OCI-LY7 (cell line): ENCODE data around the gene CCIN. TPM values are rescaled to one million over a fixed set of nuclear protein-coding genes. Genes with fewer than 3 reads are reported as not detected.
"Not testable (repeated sequence)": the region's sequence is repeated elsewhere in the genome, so short reads cannot be mapped to it uniquely, and the experiment has no call there.

ENCODE experiments used
- BruUV-seq: library from RNA; stranded (reverse); fragments of 400-500 nt; replicated peaks from 2 replicates; lab custom pipeline; 2021; lab: Mats Ljungman, UMichigan
- CTCF ChIA-PET: fragments of 300-600 bp; sonication (Branson Sonifier 250); formaldehyde crosslinking; loops from one replicate; lab custom pipeline; 2022; ENCODE audit warnings: antibody characterized with exemption; ENCODE audit not compliant: unreplicated experiment; lab: Charles Lee
- POLR2A ChIA-PET: fragments of 300-600 bp; sonication (Branson Sonifier 250); formaldehyde crosslinking; loops from one replicate; lab custom pipeline; 2022; ENCODE audit warnings: antibody characterized with exemption; lab: Charles Lee
- DNase-seq: peaks from one replicate; pipeline ENCODE4 v3.0.0-alpha.2; 2015; ENCODE audit warnings: low spot score
- H2AFZ ChIP-seq: fragments of 200-600 bp; sonication (generic), shearing (Covaris generic); 2 replicates; pipeline ENCODE4 v1.6.1; 2014; ENCODE audit warnings: mild to moderate bottlenecking, antibody characterized with exemption, low read length, moderate library complexity
- H3K27ac ChIP-seq: fragments of 200-600 bp; sonication (generic); 2 replicates; pipeline ENCODE4 v1.5.1; 2014; ENCODE audit warnings: mixed run types, low read depth, mild to moderate bottlenecking, moderate library complexity, low read length, inconsistent platforms; ENCODE audit not compliant: poor library complexity, severe bottlenecking
- H3K36me3 ChIP-seq: fragments of 200-600 bp; sonication (generic); 2 replicates; pipeline ENCODE4 v1.6.1; 2014; ENCODE audit warnings: mild to moderate bottlenecking, antibody characterized with exemption, low read length, moderate library complexity, mixed read lengths; ENCODE audit not compliant: insufficient read depth
- H3K4me1 ChIP-seq: fragments of 200-600 bp; sonication (generic); 2 replicates; pipeline ENCODE4 v1.5.1; 2014; ENCODE audit warnings: mild to moderate bottlenecking, low read length; ENCODE audit not compliant: insufficient read depth, poor library complexity, severe bottlenecking
- H3K4me2 ChIP-seq: fragments of 200-600 bp; sonication (generic); 2 replicates; pipeline ENCODE4 v1.6.1; 2014; ENCODE audit warnings: mild to moderate bottlenecking, low read length
- H3K4me3 ChIP-seq: fragments of 200-600 bp; sonication (generic); 2 replicates; pipeline ENCODE4 v1.5.1; 2014; ENCODE audit warnings: mild to moderate bottlenecking, low read depth, low read length; ENCODE audit not compliant: poor library complexity, severe bottlenecking
- H3K79me2 ChIP-seq: fragments of 200-600 bp; sonication (generic); 2 replicates; pipeline ENCODE4 v1.6.1; 2016; ENCODE audit warnings: low read depth, mild to moderate bottlenecking, low read length, moderate library complexity, mixed read lengths; ENCODE audit not compliant: insufficient read depth
- H3K9me2 ChIP-seq: fragments of 200-600 bp; sonication (generic); 2 replicates; pipeline ENCODE4 v1.6.1; 2016; ENCODE audit warnings: mild to moderate bottlenecking, low read length, mixed read lengths; ENCODE audit not compliant: insufficient read depth
- H3K9me3 ChIP-seq: fragments of 200-600 bp; sonication (generic); 2 replicates; pipeline ENCODE4 v1.6.1; 2014; ENCODE audit warnings: mild to moderate bottlenecking, mixed run types, low read length, mixed read lengths
- H4K20me1 ChIP-seq: fragments of 200-600 bp; sonication (generic); 2 replicates; pipeline ENCODE4 v1.6.1; 2014; ENCODE audit warnings: mild to moderate bottlenecking, antibody characterized with exemption, low read length, moderate library complexity, mixed read lengths; ENCODE audit not compliant: insufficient read depth
- EZH2phosphoT487 ChIP-seq: fragments of 200-600 bp; sonication (generic); IDR thresholded peaks from 2 replicates; pipeline ENCODE4 v1.6.1; 2018; ENCODE audit warnings: low read depth, borderline replicate concordance, mild to moderate bottlenecking, mixed run types, antibody characterized with exemption, low read length, moderate library complexity, mixed read lengths
- intact Hi-C: fragments of 100-400 bp; cut with micrococcal nuclease; formaldehyde crosslinking; loops from one replicate; pipeline ENCODE4 v1.10.0; 2022; ENCODE audit not compliant: unreplicated experiment
- total RNA-seq, 2 experiments: library from RNA; depleted of rRNA in 1 of 2; stranded (reverse); fragments of >200 nt in 1 of 2; shearing (Covaris generic) in 1 of 2; gene quantifications; 2 replicates each; pipeline ENCODE4 v1.2.3, GENCODE V29; 2014 to 2022
- TF ChIP-seq, protein P1 (sequence below): fragments of 200-600 bp; sonication (generic); conservative IDR thresholded peaks from 2 replicates; pipeline ENCODE4 v1.5.1; 2014; ENCODE audit warnings: mild to moderate bottlenecking, antibody characterized with exemption, low read length, moderate library complexity, mixed read lengths

Gene CCIN
- total RNA-seq, 2 experiments from 2014 or later: not detected

DNA sequence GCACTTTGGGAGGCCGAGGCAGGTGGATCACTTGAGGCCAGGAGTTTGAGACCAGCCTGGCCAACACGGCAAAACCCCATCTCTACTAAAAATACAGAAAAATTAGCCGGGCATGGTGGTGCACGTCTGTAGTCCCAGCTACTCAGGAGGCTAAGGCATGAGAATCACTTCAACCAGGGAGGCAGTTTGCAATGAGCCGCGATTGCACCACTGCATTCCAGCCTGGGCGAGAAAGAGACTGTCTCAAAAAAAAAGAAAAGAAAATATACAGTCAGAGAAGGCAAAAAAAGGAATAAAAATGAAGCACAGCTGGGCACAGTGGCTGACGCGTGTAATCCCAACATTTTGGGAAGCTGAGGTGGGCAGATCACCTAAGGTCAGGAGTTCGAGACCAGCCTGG, 7.3 kb downstream of the CCIN start:
- H3K36me3 ChIP-seq, H3K4me1 ChIP-seq, intact Hi-C loops, H2AFZ ChIP-seq, H3K9me2 ChIP-seq, POLR2A ChIA-PET, H3K4me3 ChIP-seq, DNase-seq, H3K79me2 ChIP-seq, H3K27ac ChIP-seq, BruUV-seq, H3K9me3 ChIP-seq, H4K20me1 ChIP-seq, CTCF ChIA-PET, H3K4me2 ChIP-seq: not testable (repeated sequence)

DNA sequence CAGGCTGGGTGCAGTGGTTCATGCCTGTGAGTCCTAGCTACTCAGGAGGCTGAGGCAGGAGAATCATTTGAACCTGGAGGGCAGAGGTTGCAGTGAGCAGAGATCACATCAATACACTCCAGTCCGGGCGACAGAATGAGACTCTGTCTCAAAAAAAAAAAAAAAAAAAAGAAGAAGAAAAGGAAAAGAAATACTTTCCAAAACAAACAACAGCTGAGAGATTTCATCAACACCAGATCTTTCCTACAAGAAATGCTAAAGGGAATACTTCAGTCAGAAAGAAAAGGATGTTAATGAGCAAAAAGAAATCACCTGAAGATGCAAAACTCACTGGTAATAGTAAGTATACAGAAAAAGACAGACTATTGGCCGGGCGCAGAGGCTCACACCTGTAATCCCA, 8.4 kb downstream of the CCIN start:
- Histone ChIP-seq H3K36me3 (no peaks in the 10 kb centered on the region), H3K4me1 (no peaks in the 10 kb centered on the region), H3K9me2 (no peaks in the 10 kb centered on the region), H3K79me2 (no peaks in the 10 kb centered on the region), H3K27ac (no peak overlapping the region), H3K4me2 (no peak overlapping the region), H4K20me1 (no peaks in the 10 kb centered on the region), H2AFZ (no peak overlapping the region), H3K9me3 (no peaks in the 10 kb centered on the region), H3K4me3 (no peak overlapping the region)
- ChIA-PET CTCF (no interaction called here), POLR2A (interaction anchor here (0.7 kb wide), 2 partner anchors 171 to 259 kb away, joined by 4 to 6 read pairs; no protein-coding TSS in a partner anchor)
- TF ChIP-seq, protein P1, sequence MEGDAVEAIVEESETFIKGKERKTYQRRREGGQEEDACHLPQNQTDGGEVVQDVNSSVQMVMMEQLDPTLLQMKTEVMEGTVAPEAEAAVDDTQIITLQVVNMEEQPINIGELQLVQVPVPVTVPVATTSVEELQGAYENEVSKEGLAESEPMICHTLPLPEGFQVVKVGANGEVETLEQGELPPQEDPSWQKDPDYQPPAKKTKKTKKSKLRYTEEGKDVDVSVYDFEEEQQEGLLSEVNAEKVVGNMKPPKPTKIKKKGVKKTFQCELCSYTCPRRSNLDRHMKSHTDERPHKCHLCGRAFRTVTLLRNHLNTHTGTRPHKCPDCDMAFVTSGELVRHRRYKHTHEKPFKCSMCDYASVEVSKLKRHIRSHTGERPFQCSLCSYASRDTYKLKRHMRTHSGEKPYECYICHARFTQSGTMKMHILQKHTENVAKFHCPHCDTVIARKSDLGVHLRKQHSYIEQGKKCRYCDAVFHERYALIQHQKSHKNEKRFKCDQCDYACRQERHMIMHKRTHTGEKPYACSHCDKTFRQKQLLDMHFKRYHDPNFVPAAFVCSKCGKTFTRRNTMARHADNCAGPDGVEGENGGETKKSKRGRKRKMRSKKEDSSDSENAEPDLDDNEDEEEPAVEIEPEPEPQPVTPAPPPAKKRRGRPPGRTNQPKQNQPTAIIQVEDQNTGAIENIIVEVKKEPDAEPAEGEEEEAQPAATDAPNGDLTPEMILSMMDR: no peak
- TF ChIP-seq EZH2phosphoT487: no peak
- BruUV-seq: no TSS peak
- intact Hi-C loops: no loop called here
- DNase-seq: no peak

DNA sequence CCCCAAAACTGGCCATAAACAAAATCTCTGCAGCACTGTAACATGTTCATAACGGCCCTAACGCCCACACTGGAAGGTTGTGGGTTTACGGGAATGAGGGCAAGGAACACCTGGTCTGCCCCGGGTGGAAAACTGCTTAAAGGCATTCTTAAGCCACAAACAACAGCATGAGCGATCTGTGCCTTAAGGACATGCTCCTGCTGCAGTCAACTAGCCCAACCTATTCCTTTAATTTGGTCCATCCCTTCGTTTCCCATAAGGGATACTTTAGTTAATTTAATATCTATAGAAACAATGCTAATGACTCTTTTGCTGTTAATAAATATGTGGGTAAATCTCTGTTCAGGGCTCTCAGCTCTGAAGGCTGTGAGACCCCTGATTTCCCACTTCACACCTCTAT, 11.1 kb downstream of the CCIN start:
- intact Hi-C loops, H3K36me3 ChIP-seq, H3K4me1 ChIP-seq, H4K20me1 ChIP-seq, H3K4me2 ChIP-seq, DNase-seq, H3K27ac ChIP-seq, CTCF ChIA-PET, BruUV-seq, H3K9me2 ChIP-seq, H3K9me3 ChIP-seq, H3K4me3 ChIP-seq, H2AFZ ChIP-seq, H3K79me2 ChIP-seq: not testable (repeated sequence)
- POLR2A ChIA-PET: interaction anchor here (0.6 kb wide), 1 partner anchor 151 kb away, joined by 3 read pairs; no protein-coding TSS in a partner anchor

DNA sequence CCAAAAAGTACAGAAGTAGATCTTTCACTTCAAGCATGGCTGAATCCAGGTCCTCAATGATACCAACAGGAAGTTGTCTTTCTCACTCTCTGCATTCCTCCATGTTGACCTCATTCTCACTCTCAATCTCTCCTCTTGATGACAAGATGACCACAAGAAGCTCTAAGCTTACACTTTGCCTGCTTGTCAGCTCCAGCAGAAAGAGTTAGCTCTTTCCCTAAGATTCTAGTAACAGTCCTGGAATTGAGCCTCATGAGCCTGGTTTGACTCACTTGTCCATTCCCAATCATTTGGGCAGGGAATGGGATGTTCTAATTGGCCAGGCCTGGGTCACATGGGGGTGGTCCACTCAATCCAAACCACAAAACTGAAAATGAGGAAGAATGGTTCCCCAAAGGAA, 18.2 kb downstream of the CCIN start:
- intact Hi-C loops: no loop called here
- H3K4me2 ChIP-seq: no peak overlapping the region
- H3K79me2 ChIP-seq: peaks cover 16% of the 10 kb centered on the region

More for the DNA sequence above, 18.2 kb downstream of the CCIN start:
- H3K4me3 ChIP-seq: no peak overlapping the region
- H2AFZ ChIP-seq: no peak overlapping the region
- peaks cover 10% of the 10 kb centered on the region for H4K20me1 ChIP-seq
- peaks cover 16% of the 10 kb centered on the region for H3K4me1 ChIP-seq
- H3K9me3 ChIP-seq: no peaks in the 10 kb centered on the region
- CTCF ChIA-PET: no interaction called here
- BruUV-seq: no TSS peak
- peaks cover 2% of the 10 kb centered on the region; the same call in 1 of the 2 replicates for H3K36me3 ChIP-seq
- POLR2A ChIA-PET: interaction anchor here (0.6 to 1.3 kb wide), 3 partner anchors 35 to 1000 kb away, joined by 3 to 5 read pairs (median 3); no protein-coding TSS in a partner anchor
- TF ChIP-seq EZH2phosphoT487: no peak
- TF ChIP-seq, protein P1: no peak
- H3K9me2 ChIP-seq: no peaks in the 10 kb centered on the region
- no peak for DNase-seq
- no peak overlapping the region for H3K27ac ChIP-seq
